Measurements from ENCODE around the gene PAPSS2.

- TF ChIP-seq, protein P1, sequence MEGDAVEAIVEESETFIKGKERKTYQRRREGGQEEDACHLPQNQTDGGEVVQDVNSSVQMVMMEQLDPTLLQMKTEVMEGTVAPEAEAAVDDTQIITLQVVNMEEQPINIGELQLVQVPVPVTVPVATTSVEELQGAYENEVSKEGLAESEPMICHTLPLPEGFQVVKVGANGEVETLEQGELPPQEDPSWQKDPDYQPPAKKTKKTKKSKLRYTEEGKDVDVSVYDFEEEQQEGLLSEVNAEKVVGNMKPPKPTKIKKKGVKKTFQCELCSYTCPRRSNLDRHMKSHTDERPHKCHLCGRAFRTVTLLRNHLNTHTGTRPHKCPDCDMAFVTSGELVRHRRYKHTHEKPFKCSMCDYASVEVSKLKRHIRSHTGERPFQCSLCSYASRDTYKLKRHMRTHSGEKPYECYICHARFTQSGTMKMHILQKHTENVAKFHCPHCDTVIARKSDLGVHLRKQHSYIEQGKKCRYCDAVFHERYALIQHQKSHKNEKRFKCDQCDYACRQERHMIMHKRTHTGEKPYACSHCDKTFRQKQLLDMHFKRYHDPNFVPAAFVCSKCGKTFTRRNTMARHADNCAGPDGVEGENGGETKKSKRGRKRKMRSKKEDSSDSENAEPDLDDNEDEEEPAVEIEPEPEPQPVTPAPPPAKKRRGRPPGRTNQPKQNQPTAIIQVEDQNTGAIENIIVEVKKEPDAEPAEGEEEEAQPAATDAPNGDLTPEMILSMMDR (IDR thresholded peaks at IDR 0.05 in 8 of 11, conservative IDR thresholded peaks at IDR 0.05 in 3 of 11): no peak
- TF ChIP-seq POLR2A (IDR thresholded peaks at IDR 0.05) (no peak), POLR2AphosphoS5 (IDR thresholded peaks at IDR 0.05) (no peak)
These were observed 29.5 kb upstream of the PAPSS2 start for GRCh38 chr10:87630171-87630570.

All from spleen (tissue), 7 donors.